Endothelial cell of umbilical vein (primary cell): ENCODE data around the gene SLC1A3.

ENCODE experiments used
- CTCF ChIP-seq, 2 donors: IDR thresholded peaks; 1 replicate in 1 of 2; 2 replicates in 1 of 2; pipeline ENCODE4 v1.5.1; 2011; ENCODE audit warnings: low read length in 2 of 2, mild to moderate bottlenecking in 2 of 2, moderate library complexity in 2 of 2, control low read depth in 1 of 2, inconsistent platforms in 1 of 2, low read depth in 1 of 2; ENCODE audit not compliant: insufficient read depth in 1 of 2; ENCODE audit errors: extremely low read depth in 1 of 2
- EZH2 ChIP-seq: IDR thresholded peaks from 2 replicates; pipeline ENCODE4 v1.6.1; 2012; ENCODE audit warnings: borderline replicate concordance, low read depth, mild to moderate bottlenecking, moderate library complexity, low read length, inconsistent platforms; ENCODE audit not compliant: severe bottlenecking
- FOS ChIP-seq: IDR thresholded peaks from 2 replicates; pipeline ENCODE4 v1.6.1; 2011; ENCODE audit warnings: mild to moderate bottlenecking, low read length, moderate library complexity, borderline replicate concordance; ENCODE audit not compliant: insufficient read depth
- GATA2 ChIP-seq: IDR thresholded peaks from 2 replicates; pipeline ENCODE4 v1.7.0; 2011; ENCODE audit warnings: low read depth, mild to moderate bottlenecking, moderate library complexity, mixed read lengths, low read length; ENCODE audit not compliant: insufficient read length, insufficient read depth
- JUN ChIP-seq: IDR thresholded peaks from 2 replicates; pipeline ENCODE4 v1.6.1; 2011; ENCODE audit warnings: borderline replicate concordance, low read depth; ENCODE audit not compliant: insufficient read length, insufficient read depth
- MAX ChIP-seq: IDR thresholded peaks from 2 replicates; pipeline ENCODE4 v1.6.1; 2011; ENCODE audit not compliant: insufficient read depth, insufficient read length
- MYC ChIP-seq: IDR thresholded peaks from one replicate; pipeline ENCODE4 v1.6.1; 2011; ENCODE audit warnings: mild to moderate bottlenecking, low read depth, low read length
- POLR2A ChIP-seq: IDR thresholded peaks from 2 replicates; pipeline ENCODE4 v1.6.1; 2012; ENCODE audit warnings: low read depth, mild to moderate bottlenecking, control low read depth, low read length
- POLR2AphosphoS5 ChIP-seq: IDR thresholded peaks from 2 replicates; pipeline ENCODE4 v1.6.1; 2012; ENCODE audit warnings: low read depth, mild to moderate bottlenecking, control low read depth, low read length, moderate library complexity; ENCODE audit not compliant: insufficient read depth

GRCh38 chr5:36717131-36717695 lies 110.8 kb downstream of the SLC1A3 start:
- TF ChIP-seq CTCF (IDR thresholded peaks at IDR 0.05; ENCODE audit: extremely low read depth in 1 of 2, insufficient read depth in 1 of 2, low read depth in 1 of 2, low read length in 2 of 2) (no peak), MAX (no peak), POLR2AphosphoS5 (no peak), EZH2 (no peak), POLR2A (no peak), JUN (no peak), GATA2 (no peak), MYC (no peak), FOS (no peak)
